ENCODE results near the gene DICER1. TPM values are rescaled to one million over a fixed set of nuclear protein-coding genes. Genes with fewer than 3 reads are reported as not detected.
"Not testable (repeated sequence)": the region's sequence is repeated elsewhere in the genome, so short reads cannot be mapped to it uniquely, and the experiment has no call there.

DICER1 gene
- total RNA-seq, 1 donor from 2014 or later, result 69.6 TPM

DNA sequence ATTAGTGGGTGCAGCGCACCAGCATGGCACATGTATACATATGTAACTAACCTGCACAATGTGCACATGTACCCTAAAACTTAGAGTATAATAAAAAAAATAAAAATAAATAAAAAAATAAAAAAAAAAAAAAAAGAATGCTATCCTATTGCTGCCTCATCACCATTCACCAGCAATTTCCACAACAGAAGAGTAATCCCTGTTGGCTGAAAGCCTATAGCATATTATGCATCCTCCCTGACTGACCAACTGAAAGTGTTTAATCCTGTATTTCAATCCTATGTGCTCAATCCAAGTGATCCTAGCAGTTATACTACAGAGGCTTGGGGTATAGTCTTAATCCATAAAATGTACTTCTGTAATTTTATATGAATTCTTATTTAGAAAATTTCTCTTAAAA lies 18.5 kb downstream of the DICER1 start:
- H3K4me3 Mint-ChIP-seq, result no peak overlapping the region
- H3K27me3 Mint-ChIP-seq, result no peaks in the 10 kb centered on the region
- intact Hi-C loops (cut with micrococcal nuclease), result no loop called here
- DNase-seq (no peak), ATAC-seq (ENCODE audit: low read depth) (no peak)
- TF ChIP-seq, protein P1, sequence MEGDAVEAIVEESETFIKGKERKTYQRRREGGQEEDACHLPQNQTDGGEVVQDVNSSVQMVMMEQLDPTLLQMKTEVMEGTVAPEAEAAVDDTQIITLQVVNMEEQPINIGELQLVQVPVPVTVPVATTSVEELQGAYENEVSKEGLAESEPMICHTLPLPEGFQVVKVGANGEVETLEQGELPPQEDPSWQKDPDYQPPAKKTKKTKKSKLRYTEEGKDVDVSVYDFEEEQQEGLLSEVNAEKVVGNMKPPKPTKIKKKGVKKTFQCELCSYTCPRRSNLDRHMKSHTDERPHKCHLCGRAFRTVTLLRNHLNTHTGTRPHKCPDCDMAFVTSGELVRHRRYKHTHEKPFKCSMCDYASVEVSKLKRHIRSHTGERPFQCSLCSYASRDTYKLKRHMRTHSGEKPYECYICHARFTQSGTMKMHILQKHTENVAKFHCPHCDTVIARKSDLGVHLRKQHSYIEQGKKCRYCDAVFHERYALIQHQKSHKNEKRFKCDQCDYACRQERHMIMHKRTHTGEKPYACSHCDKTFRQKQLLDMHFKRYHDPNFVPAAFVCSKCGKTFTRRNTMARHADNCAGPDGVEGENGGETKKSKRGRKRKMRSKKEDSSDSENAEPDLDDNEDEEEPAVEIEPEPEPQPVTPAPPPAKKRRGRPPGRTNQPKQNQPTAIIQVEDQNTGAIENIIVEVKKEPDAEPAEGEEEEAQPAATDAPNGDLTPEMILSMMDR (IDR thresholded peaks at IDR 0.05), result no peak
- ChIA-PET CTCF (no interaction called here), POLR2A (interaction anchor here (0.7 kb wide), 1 partner anchor 366 kb away, joined by 3 read pairs; no protein-coding TSS in a partner anchor)
- H3K9me3 Mint-ChIP-seq, result no peaks in the 10 kb centered on the region
- H3K36me3 Mint-ChIP-seq (ENCODE audit: low read depth), result peaks cover 24% of the 10 kb centered on the region
- peaks cover 77% of the 10 kb centered on the region for H3K4me1 Mint-ChIP-seq
- H3K27ac Mint-ChIP-seq, result no peak overlapping the region

DNA sequence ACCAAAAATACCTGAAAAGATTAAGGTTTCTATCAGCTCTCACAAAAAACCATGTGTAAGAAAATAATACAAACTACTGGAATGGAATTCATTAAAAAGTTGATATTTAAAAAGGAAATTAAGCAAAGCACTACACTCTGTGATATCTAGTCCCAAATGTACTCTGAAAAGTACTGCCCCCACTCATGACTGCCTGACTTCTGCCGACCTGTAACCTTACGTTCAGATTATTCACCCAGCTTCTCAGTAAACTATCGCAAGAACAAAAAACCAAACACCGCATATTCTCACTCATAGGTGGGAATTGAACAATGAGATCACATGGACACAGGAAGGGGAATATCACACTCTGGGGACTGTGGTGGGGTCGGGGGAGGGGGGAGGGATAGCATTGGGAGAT lies 18.9 kb downstream of the DICER1 start:
- H3K27me3 Mint-ChIP-seq; H3K4me3 Mint-ChIP-seq; intact Hi-C loops (cut with micrococcal nuclease); ATAC-seq (ENCODE audit: low read depth); H3K9me3 Mint-ChIP-seq; DNase-seq: not testable (repeated sequence)
- H3K4me1 Mint-ChIP-seq, result peaks cover 72% of the 10 kb centered on the region
- POLR2A ChIA-PET, result interaction anchor here (0.7 kb wide), 1 partner anchor 366 kb away, joined by 3 read pairs; no protein-coding TSS in a partner anchor
- peaks cover 25% of the 10 kb centered on the region for H3K36me3 Mint-ChIP-seq (ENCODE audit: low read depth)
- peak overlapping the region; percentile 5 for H3K27ac Mint-ChIP-seq
- CTCF ChIA-PET, result interaction anchor here (0.7 kb wide), 1 partner anchor 85 kb away, joined by 3 read pairs; no protein-coding TSS in a partner anchor

DNA sequence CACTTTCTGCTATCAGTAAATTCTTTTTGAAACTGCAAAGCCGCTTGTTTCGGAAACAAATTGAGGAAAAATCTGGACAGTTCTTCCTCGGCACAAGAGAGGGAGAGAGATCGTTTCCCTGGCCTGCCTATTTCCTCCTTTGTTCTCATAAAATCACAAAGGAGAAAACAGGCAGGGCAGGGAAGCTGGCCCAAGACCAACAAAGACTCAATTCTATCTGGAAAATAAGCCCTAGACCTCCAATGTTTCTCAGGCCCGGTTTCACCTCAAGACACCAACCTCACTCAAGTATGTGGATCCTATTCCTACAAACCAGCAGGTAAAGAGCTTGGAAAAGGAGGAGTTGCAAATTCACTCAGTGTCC lies 19.5 kb downstream of the DICER1 start:
- CTCF ChIA-PET, result interaction anchor here (0.7 kb wide), 1 partner anchor 86 kb away, joined by 3 read pairs; no protein-coding TSS in a partner anchor
- TF ChIP-seq, protein P1 (IDR thresholded peaks at IDR 0.05), result no peak

DNA sequence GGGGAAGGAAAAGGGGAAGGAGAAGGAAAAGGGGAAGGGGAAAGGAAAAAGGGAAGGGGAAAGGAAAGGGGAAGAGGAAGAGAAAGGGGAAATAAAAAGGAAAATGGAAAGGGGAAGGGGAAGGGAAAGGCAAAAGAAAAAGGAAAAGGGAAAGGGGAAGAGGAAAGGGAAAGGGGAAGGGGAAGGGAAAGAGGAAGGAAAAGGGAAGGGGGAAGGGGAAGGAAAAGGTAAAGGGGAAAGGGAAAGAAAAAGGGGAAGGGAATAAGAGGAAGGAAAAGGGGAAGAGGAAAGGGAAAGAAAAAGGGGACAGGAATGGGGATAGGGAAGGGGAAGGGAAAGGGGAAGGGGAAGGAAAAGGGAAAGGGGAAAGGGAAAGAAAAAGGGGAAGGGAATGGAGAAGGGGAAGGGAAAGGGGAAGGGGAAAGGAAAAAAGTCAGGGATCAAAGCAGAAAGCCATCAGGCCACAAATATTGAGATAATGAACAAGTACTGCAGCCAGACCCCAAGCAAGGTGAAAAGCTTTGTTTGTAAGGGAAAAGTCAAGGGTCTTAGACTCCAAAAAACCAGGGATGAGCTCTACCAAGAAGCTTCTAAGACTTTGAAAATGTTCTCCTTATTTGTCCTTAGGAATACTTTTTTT lies 20.0 kb downstream of the DICER1 start:
- ChIA-PET CTCF (no interaction called here), POLR2A (interaction anchor here (0.7 kb wide), 2 partner anchors 19 to 21 kb away, joined by 3 read pairs; no protein-coding TSS in a partner anchor)
- TF ChIP-seq, protein P1 (IDR thresholded peaks at IDR 0.05), result no peak
- Mint-ChIP-seq H3K4me3 (no peak overlapping the region), H3K36me3 (ENCODE audit: low read depth) (peaks cover 37% of the 10 kb centered on the region), H3K27ac (no peak overlapping the region), H3K27me3 (no peaks in the 10 kb centered on the region), H3K9me3 (no peaks in the 10 kb centered on the region), H3K4me1 (peaks cover 61% of the 10 kb centered on the region)
- ATAC-seq (ENCODE audit: low read depth) (no peak), DNase-seq (no peak)
- intact Hi-C loops (cut with micrococcal nuclease), result no loop called here

More for the DNA sequence above, 19.5 kb downstream of the DICER1 start:
- no peak overlapping the region for H3K27ac Mint-ChIP-seq
- peaks cover 66% of the 10 kb centered on the region for H3K4me1 Mint-ChIP-seq
- POLR2A ChIA-PET, result interaction anchor here (0.7 kb wide), 2 partner anchors 18 to 20 kb away, joined by 3 read pairs; no protein-coding TSS in a partner anchor
- DNase-seq (no peak), ATAC-seq (ENCODE audit: low read depth) (no peak)
- no peaks in the 10 kb centered on the region for H3K27me3 Mint-ChIP-seq
- H3K36me3 Mint-ChIP-seq (ENCODE audit: low read depth), result peaks cover 32% of the 10 kb centered on the region
- intact Hi-C loops (cut with micrococcal nuclease), result no loop called here
- no peak overlapping the region for H3K4me3 Mint-ChIP-seq
- no peaks in the 10 kb centered on the region for H3K9me3 Mint-ChIP-seq

DNA sequence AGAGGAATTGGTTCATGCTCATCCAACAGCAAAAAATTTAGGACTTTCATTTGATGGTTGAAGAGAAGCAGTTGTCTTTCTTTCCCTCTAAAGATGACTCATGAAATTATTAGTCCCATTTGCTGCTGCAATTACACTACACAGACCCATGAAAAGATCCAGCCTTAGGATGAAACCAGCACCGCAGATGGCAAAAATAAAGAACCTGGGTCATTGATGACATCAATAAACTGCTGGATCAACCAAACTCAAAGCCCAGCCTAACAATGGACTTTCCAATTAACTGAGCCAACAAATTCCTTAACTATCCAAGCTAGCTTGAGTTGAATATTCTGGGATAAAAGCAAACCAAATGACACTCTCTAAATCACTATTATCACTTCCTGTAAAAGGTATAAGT lies 20.7 kb downstream of the DICER1 start:
- Mint-ChIP-seq H3K4me3 (no peak overlapping the region), H3K27ac (no peak overlapping the region), H3K36me3 (ENCODE audit: low read depth) (peaks cover 42% of the 10 kb centered on the region), H3K4me1 (peaks cover 54% of the 10 kb centered on the region), H3K9me3 (no peaks in the 10 kb centered on the region), H3K27me3 (no peaks in the 10 kb centered on the region)
- TF ChIP-seq, protein P1 (IDR thresholded peaks at IDR 0.05), result no peak
- ChIA-PET POLR2A (no interaction called here), CTCF (interaction anchor here (0.7 kb wide), 1 partner anchor 96 kb away, joined by 5 read pairs; no protein-coding TSS in a partner anchor)
- ATAC-seq (ENCODE audit: low read depth) (no peak), DNase-seq (no peak)
- intact Hi-C loops (cut with micrococcal nuclease), result no loop called here

Data from activated B cell treated with CpG ODN at 0.5 μM for 24 hours (primary cell).